H9 (cell line): Measurements from ENCODE around the gene CST5. TPM values are rescaled to one million over a fixed set of nuclear protein-coding genes. Genes with fewer than 3 reads are reported as not detected.
"Not testable (repeated sequence)": the region's sequence is repeated elsewhere in the genome, so short reads cannot be mapped to it uniquely, and the experiment has no call there.

Experiments
- DNase-seq: peaks from one replicate; pipeline ENCODE4 v3.0.0-alpha.2; 2017
- H2AFZ ChIP-seq: one replicate; pipeline ENCODE4 v1.6.1; 2013; ENCODE audit warnings: mild to moderate bottlenecking, low read length, control low read depth, moderate library complexity
- H2AK5ac ChIP-seq: 2 replicates; pipeline ENCODE4 v1.6.1; 2013; ENCODE audit warnings: low read length, control low read depth, mixed read lengths; ENCODE audit not compliant: insufficient read length
- H2BK120ac ChIP-seq: one replicate; pipeline ENCODE4 v1.6.1; 2013; ENCODE audit warnings: low read depth, mild to moderate bottlenecking, low read length, control low read depth, inconsistent platforms; ENCODE audit not compliant: poor library complexity, severe bottlenecking
- H2BK12ac ChIP-seq: 2 replicates; pipeline ENCODE4 v1.6.1; 2013; ENCODE audit warnings: low read length, control low read depth, mixed read lengths, low read depth; ENCODE audit not compliant: insufficient read length
- H2BK15ac ChIP-seq: 2 replicates; pipeline ENCODE4 v1.6.1; 2013; ENCODE audit warnings: low read depth, low read length, control low read depth
- H2BK20ac ChIP-seq: one replicate; pipeline ENCODE4 v1.6.1; 2013; ENCODE audit warnings: low read depth, mild to moderate bottlenecking, low read length, control low read depth, inconsistent platforms; ENCODE audit not compliant: poor library complexity, severe bottlenecking
- H2BK5ac ChIP-seq: 2 replicates; pipeline ENCODE4 v1.6.1; 2013; ENCODE audit warnings: low read length, control low read depth, mixed read lengths; ENCODE audit not compliant: insufficient read length
- H3K14ac ChIP-seq: 2 replicates; pipeline ENCODE4 v1.6.1; 2013; ENCODE audit warnings: low read length, control low read depth; ENCODE audit not compliant: insufficient read depth
- H3K18ac ChIP-seq: 2 replicates; pipeline ENCODE4 v1.6.1; 2013; ENCODE audit warnings: low read depth, mild to moderate bottlenecking, mixed read lengths, low read length, control low read depth; ENCODE audit not compliant: insufficient read length
- H3K23ac ChIP-seq: 2 replicates; pipeline ENCODE4 v1.6.1; 2013; ENCODE audit warnings: low read length, control low read depth, mixed read lengths, low read depth; ENCODE audit not compliant: insufficient read length
- H3K23me2 ChIP-seq: 2 replicates; pipeline ENCODE4 v1.6.1; 2013; ENCODE audit warnings: low read depth, mild to moderate bottlenecking, mixed read lengths, low read length, control low read depth; ENCODE audit not compliant: insufficient read length, poor library complexity, severe bottlenecking
- H3K27ac ChIP-seq: 2 replicates; pipeline ENCODE4 v1.5.1; 2013; ENCODE audit warnings: low read length, control low read depth, mixed read lengths, low read depth; ENCODE audit not compliant: insufficient read length
- H3K27me3 ChIP-seq: 2 replicates; pipeline ENCODE4 v1.6.1; 2013; ENCODE audit warnings: low read length, control low read depth, inconsistent platforms; ENCODE audit not compliant: insufficient read depth
- H3K4ac ChIP-seq: 2 replicates; pipeline ENCODE4 v1.6.1; 2013; ENCODE audit warnings: low read depth, mild to moderate bottlenecking, control low read depth, inconsistent platforms, low read length, moderate library complexity
- H3K4me1 ChIP-seq: 2 replicates; pipeline ENCODE4 v1.6.1; 2013; ENCODE audit warnings: low read length, control low read depth, inconsistent platforms; ENCODE audit not compliant: insufficient read depth
- H3K4me2 ChIP-seq: 2 replicates; pipeline ENCODE4 v1.6.1; 2013; ENCODE audit warnings: low read length, control low read depth, mixed read lengths; ENCODE audit not compliant: insufficient read length, insufficient read depth
- H3K56ac ChIP-seq: 2 replicates; pipeline ENCODE4 v1.6.1; 2013; ENCODE audit warnings: low read depth, mild to moderate bottlenecking, mixed read lengths, low read length, control low read depth; ENCODE audit not compliant: insufficient read length
- H3K79me1 ChIP-seq: 2 replicates; pipeline ENCODE4 v1.6.1; 2013; ENCODE audit warnings: low read depth, mild to moderate bottlenecking, moderate library complexity, low read length, control low read depth, inconsistent platforms; ENCODE audit not compliant: insufficient read depth, poor library complexity, severe bottlenecking
- H3K79me2 ChIP-seq: 2 replicates; pipeline ENCODE4 v1.6.1; 2013; ENCODE audit warnings: low read length, control low read depth, inconsistent platforms; ENCODE audit not compliant: insufficient read depth
- H3K9ac ChIP-seq: 2 replicates; pipeline ENCODE4 v1.6.1; 2013; ENCODE audit warnings: low read length, control low read depth, mixed read lengths; ENCODE audit not compliant: insufficient read length; ENCODE audit errors: extremely low read depth
- H3K9me3 ChIP-seq: one replicate; pipeline ENCODE4 v1.6.1; 2013; ENCODE audit warnings: low read depth, low read length, inconsistent platforms; ENCODE audit not compliant: control insufficient read depth
- H3T11ph ChIP-seq: one replicate; pipeline ENCODE4 v1.6.1; 2013; ENCODE audit warnings: mild to moderate bottlenecking, low read length, control low read depth, inconsistent platforms
- H4K20me1 ChIP-seq: one replicate; pipeline ENCODE4 v1.6.1; 2013; ENCODE audit not compliant: control insufficient read depth, insufficient read length, insufficient read depth
- H4K5ac ChIP-seq: 2 replicates; pipeline ENCODE4 v1.6.1; 2013; ENCODE audit warnings: low read depth, mild to moderate bottlenecking, mixed read lengths, low read length, control low read depth; ENCODE audit not compliant: insufficient read length
- H4K8ac ChIP-seq: replicated peaks from 2 replicates; pipeline ENCODE4 v1.6.1; 2013; ENCODE audit warnings: low read length, control low read depth, mixed read lengths, low read depth; ENCODE audit not compliant: insufficient read length
- H4K91ac ChIP-seq: 2 replicates; pipeline ENCODE4 v1.6.1; 2013; ENCODE audit warnings: low read depth, mild to moderate bottlenecking, moderate library complexity, mixed read lengths, low read length, control low read depth; ENCODE audit not compliant: insufficient read length
- H3K27ac Mint-ChIP-seq, 3 experiments: 2 replicates in 2 of 3; 3 replicates in 1 of 3; pipeline ENCODE4 v1.8.0; 2020 to 2021; ENCODE audit warnings: mixed read lengths in 3 of 3, mild to moderate bottlenecking in 1 of 3, moderate library complexity in 1 of 3
- H3K27me3 Mint-ChIP-seq: 2 replicates; pipeline ENCODE4 v1.8.0; 2021; ENCODE audit warnings: low read depth, mild to moderate bottlenecking, moderate library complexity, mixed read lengths
- H3K36me3 Mint-ChIP-seq, 3 experiments: 2 replicates in 2 of 3; 3 replicates in 1 of 3; pipeline ENCODE4 v1.8.0; 2020 to 2021; ENCODE audit warnings: low read depth in 3 of 3, mixed read lengths in 3 of 3; ENCODE audit not compliant: insufficient read depth in 1 of 3
- H3K4me1 Mint-ChIP-seq, 2 experiments: 2 replicates each; pipeline ENCODE4 v1.8.0; 2020; ENCODE audit warnings: mixed read lengths in 2 of 2
- H3K4me3 Mint-ChIP-seq, 2 experiments: 2 replicates in 1 of 2; 3 replicates in 1 of 2; pipeline ENCODE4 v1.8.0; 2020 to 2021; ENCODE audit warnings: mild to moderate bottlenecking in 2 of 2, mixed read lengths in 2 of 2, moderate library complexity in 1 of 2
- H3K9me3 Mint-ChIP-seq, 2 experiments: 2 replicates in 1 of 2; 3 replicates in 1 of 2; pipeline ENCODE4 v1.8.0; 2020; ENCODE audit warnings: mild to moderate bottlenecking in 2 of 2, mixed read lengths in 2 of 2, moderate library complexity in 1 of 2
- CTCF ChIP-seq: fragments of 200-600 bp; sonication (generic); conservative IDR thresholded peaks from 3 replicates; pipeline ENCODE4 v1.8.0; 2021; ENCODE audit warnings: antibody characterized with exemption, mild to moderate bottlenecking
- WGBS: extraction: QIAGEN DNeasy Blood & Tissue Kit; methylation state at CpG from one replicate; pipeline ENCODE4 v1.1.7; 2013; ENCODE audit warnings: missing lambda C conversion rate, low lambda C conversion rate, mixed read lengths; ENCODE audit not compliant: insufficient read length; ENCODE audit errors: extremely low coverage; 5-methylcytosine and 5-hydroxymethylcytosine counted together
- total RNA-seq: library from RNA; stranded (reverse); gene quantifications from 2 replicates; pipeline ENCODE4 v1.2.1, GENCODE V29; 2021

The CST5 gene
- total RNA-seq, 1 experiment from 2014 or later, result not detected

GRCh38 chr20:23867152-23867776, 12.3 kb downstream of the CST5 start:
- Histone ChIP-seq H3K79me2 (no peaks in the 10 kb centered on the region), H3K79me1 (no peaks in the 10 kb centered on the region), H2AK5ac (no peak overlapping the region), H3K23ac (no peak overlapping the region), H3K4ac (no peak overlapping the region), H3K27me3 (no peaks in the 10 kb centered on the region), H3K4me1 (peaks cover 21% of the 10 kb centered on the region; the same call in 1 of the 2 replicates), H3K56ac (no peak overlapping the region), H2BK12ac (peak overlapping the region; percentile 21), H4K8ac (no peak overlapping the region), H4K20me1 (no peaks in the 10 kb centered on the region), H3K14ac (peak overlapping the region; percentile 85; the same call in 1 of the 2 replicates), H4K5ac (no peak overlapping the region), H2BK15ac (no peak overlapping the region), H3K9me3 (no peaks in the 10 kb centered on the region), H2BK20ac (no peak overlapping the region), H3K18ac (no peak overlapping the region), H3K23me2 (no peaks in the 10 kb centered on the region), H3K4me2 (no peak overlapping the region), H3T11ph (no peak overlapping the region), H2AFZ (no peak overlapping the region), H2BK120ac (no peak overlapping the region), H2BK5ac (no peak overlapping the region), H3K9ac (no peak overlapping the region), H3K27ac (no peak overlapping the region), H4K91ac (no peak overlapping the region)
- Mint-ChIP-seq H3K4me1 (peaks cover 56 to 60% of the 10 kb centered on the region in 2 experiments), H3K4me3 (no peak overlapping the region), H3K27me3 (peaks cover 2% of the 10 kb centered on the region), H3K27ac (peak overlapping the region; percentile 28 to 52 (median 52); a peak in 3 of 7 replicates), H3K9me3 (peaks cover 8 to 12% of the 10 kb centered on the region in 2 experiments; a peak in 3 of 5 replicates), H3K36me3 (peaks cover 0 to 4% (median 0%) of the 10 kb centered on the region in 3 experiments; a peak in 2 of 7 replicates)
- WGBS, result no CpG with 5 or more reads among the region's 9 CpGs
- DNase-seq, result peak; percentile 61
- no peak for TF ChIP-seq CTCF

- not testable (repeated sequence) for H4K91ac ChIP-seq, H3K23me2 ChIP-seq, H4K20me1 ChIP-seq, H3K9me3 ChIP-seq, H2AK5ac ChIP-seq, H4K8ac ChIP-seq, H3K4ac ChIP-seq, H2BK120ac ChIP-seq, DNase-seq, H2BK12ac ChIP-seq, H3K4me3 Mint-ChIP-seq, H2BK5ac ChIP-seq, H3K27me3 ChIP-seq, H3K27ac Mint-ChIP-seq, H3K4me1 ChIP-seq, H3K36me3 Mint-ChIP-seq, H2AFZ ChIP-seq, H3K27me3 Mint-ChIP-seq, H3K9ac ChIP-seq, H3K79me1 ChIP-seq, H3K23ac ChIP-seq, H3K56ac ChIP-seq, H4K5ac ChIP-seq, H2BK15ac ChIP-seq, H3K4me2 ChIP-seq, H3T11ph ChIP-seq, H3K79me2 ChIP-seq, H3K27ac ChIP-seq, H3K18ac ChIP-seq, H2BK20ac ChIP-seq, H3K14ac ChIP-seq
- no CpG with 5 or more reads among the region's 10 CpGs for WGBS
- peaks cover 8 to 12% of the 10 kb centered on the region in 2 experiments; a peak in 3 of 5 replicates for H3K9me3 Mint-ChIP-seq
- H3K4me1 Mint-ChIP-seq, result peaks cover 30 to 32% of the 10 kb centered on the region in 2 experiments
These were observed 18.8 kb downstream of the CST5 start for GRCh38 chr20:23860771-23861170.
